ENCODE data around the gene GAB2.

Gene GAB2

DNA sequence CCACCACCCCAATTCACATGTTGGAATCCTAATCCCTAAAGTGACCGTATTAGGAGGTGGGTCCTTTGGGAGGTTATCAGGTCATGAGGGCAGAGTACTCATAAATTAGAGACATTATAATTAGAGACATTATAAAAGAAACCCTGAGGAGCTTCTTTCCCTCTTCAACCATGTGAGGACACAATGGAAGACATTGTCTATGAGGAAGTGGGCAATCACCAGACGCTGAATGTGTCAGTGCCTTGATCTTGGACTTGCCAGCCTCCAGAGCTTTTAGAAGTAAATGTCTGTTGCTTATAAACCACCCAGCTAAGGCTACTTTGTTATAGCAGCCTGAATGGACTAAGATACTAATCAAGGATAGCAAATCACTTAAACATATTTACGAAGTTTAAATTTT lies 14.8 kb downstream of the GAB2 start:
- Mint-ChIP-seq H3K4me1 (peaks cover 24% of the 10 kb centered on the region), H3K4me3 (no peak overlapping the region), H3K27ac (no peak overlapping the region), H3K27me3 (ENCODE audit: low read depth) (no peaks in the 10 kb centered on the region), H3K36me3 (ENCODE audit: low read depth) (peaks cover 25% of the 10 kb centered on the region), H3K9me3 (peaks cover 24% of the 10 kb centered on the region)
- TF ChIP-seq, protein P1, sequence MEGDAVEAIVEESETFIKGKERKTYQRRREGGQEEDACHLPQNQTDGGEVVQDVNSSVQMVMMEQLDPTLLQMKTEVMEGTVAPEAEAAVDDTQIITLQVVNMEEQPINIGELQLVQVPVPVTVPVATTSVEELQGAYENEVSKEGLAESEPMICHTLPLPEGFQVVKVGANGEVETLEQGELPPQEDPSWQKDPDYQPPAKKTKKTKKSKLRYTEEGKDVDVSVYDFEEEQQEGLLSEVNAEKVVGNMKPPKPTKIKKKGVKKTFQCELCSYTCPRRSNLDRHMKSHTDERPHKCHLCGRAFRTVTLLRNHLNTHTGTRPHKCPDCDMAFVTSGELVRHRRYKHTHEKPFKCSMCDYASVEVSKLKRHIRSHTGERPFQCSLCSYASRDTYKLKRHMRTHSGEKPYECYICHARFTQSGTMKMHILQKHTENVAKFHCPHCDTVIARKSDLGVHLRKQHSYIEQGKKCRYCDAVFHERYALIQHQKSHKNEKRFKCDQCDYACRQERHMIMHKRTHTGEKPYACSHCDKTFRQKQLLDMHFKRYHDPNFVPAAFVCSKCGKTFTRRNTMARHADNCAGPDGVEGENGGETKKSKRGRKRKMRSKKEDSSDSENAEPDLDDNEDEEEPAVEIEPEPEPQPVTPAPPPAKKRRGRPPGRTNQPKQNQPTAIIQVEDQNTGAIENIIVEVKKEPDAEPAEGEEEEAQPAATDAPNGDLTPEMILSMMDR (IDR thresholded peaks at IDR 0.05; ENCODE audit: unreplicated experiment in 3 of 3) = no peak

DNA sequence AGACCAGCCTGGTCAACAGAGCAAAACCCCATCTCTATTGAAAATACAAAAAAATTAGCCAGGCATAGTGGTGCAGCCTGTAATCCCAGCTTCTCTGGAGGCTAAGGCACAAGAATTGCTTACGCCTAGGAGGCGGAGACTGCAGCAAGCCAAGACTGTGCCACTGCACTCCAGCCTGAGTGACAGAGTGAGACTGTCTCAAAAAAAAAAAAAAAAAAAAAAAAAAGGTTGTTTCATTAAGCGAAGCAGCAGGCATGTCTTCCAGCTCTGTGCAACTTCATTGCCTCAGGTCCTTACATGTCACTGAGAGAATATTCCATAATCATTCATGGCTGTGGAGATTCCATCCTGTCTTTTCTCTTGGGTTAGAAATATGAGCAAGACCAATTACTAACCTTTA lies 16.9 kb downstream of the GAB2 start:
- Mint-ChIP-seq H3K27ac (no peak overlapping the region), H3K4me3 (no peak overlapping the region), H3K27me3 (ENCODE audit: low read depth) (no peaks in the 10 kb centered on the region), H3K9me3 (peaks cover 7% of the 10 kb centered on the region), H3K36me3 (ENCODE audit: low read depth) (peaks cover 8% of the 10 kb centered on the region), H3K4me1 (peaks cover 24% of the 10 kb centered on the region)
- TF ChIP-seq, protein P1 (IDR thresholded peaks at IDR 0.05; ENCODE audit: unreplicated experiment in 3 of 3) = no peak

DNA sequence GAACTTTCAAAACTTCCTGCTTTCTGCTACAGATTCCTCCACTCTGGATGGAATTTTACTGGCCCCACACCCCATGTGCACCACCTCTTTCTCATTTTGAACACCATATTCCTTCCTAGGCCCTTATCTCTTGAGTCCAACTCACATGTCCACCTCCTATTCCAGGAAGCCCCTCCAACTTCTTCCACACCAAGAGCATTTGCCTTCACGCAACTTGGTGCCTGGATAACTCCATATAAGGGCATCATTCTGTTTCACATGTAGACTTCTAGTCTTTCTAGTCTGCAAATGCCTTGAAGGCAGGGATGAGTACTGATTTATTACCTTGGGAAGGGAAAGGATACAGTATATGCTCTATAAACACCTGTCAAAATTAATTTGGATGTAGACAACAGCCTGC lies 17.5 kb downstream of the GAB2 start:
- Mint-ChIP-seq H3K36me3 (ENCODE audit: low read depth) (peaks cover 4% of the 10 kb centered on the region), H3K9me3 (peaks cover 3% of the 10 kb centered on the region), H3K27me3 (ENCODE audit: low read depth) (no peaks in the 10 kb centered on the region), H3K27ac (peak overlapping the region in 1 of 3 experiments; percentile 48), H3K4me1 (peaks cover 24% of the 10 kb centered on the region), H3K4me3 (no peak overlapping the region)
- TF ChIP-seq, protein P1 (IDR thresholded peaks at IDR 0.05; ENCODE audit: unreplicated experiment in 3 of 3) = no peak

DNA sequence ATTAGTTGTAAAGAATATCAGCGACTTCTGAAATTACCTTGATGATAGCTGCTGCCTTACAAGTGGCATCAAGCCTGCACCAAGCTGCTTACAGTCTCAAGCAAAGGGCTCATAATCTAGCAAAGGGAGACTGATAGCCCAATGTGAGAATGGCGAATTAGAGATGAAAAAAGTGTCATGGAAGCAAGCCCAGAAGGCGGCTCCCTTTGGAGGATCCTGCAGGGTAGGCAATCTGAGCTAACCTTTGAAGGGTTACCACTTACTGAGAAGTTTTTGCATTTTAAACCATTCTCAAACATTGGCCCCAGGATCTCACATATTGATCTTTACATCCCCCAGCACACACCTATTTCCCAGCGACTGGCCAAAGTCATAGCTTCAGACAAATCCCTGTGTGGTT lies 18.5 kb downstream of the GAB2 start:
- H3K9me3 Mint-ChIP-seq = no peaks in the 10 kb centered on the region
- TF ChIP-seq, protein P1 (IDR thresholded peaks at IDR 0.05; ENCODE audit: unreplicated experiment in 3 of 3) = no peak
- H3K4me1 Mint-ChIP-seq = peaks cover 32% of the 10 kb centered on the region
- no peak overlapping the region for H3K27ac Mint-ChIP-seq
- no peaks in the 10 kb centered on the region for H3K36me3 Mint-ChIP-seq (ENCODE audit: low read depth)
- H3K27me3 Mint-ChIP-seq (ENCODE audit: low read depth) = no peaks in the 10 kb centered on the region
- no peak overlapping the region for H3K4me3 Mint-ChIP-seq

DNA sequence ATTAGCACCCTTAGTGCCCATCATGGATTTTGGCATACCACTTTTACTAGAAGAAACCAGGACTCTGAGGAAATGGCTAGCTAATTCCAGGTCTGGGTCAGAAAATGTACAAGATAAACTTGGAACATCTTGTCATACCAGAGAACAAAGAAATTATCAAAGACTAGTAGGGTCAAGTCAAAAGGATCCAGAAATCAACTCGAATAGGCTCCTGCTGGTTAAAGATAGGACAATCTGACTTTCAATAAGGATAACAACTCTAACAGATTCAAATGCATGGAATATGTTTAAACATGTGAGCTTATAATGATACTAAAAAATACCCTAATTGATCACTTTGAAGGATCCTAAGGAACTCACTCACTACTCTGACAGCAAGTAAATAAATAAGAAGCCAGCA lies 18.9 kb downstream of the GAB2 start:
- TF ChIP-seq, protein P1 (IDR thresholded peaks at IDR 0.05; ENCODE audit: unreplicated experiment in 3 of 3) = no peak
- H3K4me1 Mint-ChIP-seq = peaks cover 29% of the 10 kb centered on the region
- no peaks in the 10 kb centered on the region for H3K9me3 Mint-ChIP-seq
- no peaks in the 10 kb centered on the region for H3K36me3 Mint-ChIP-seq (ENCODE audit: low read depth)
- no peak overlapping the region for H3K4me3 Mint-ChIP-seq
- no peak overlapping the region for H3K27ac Mint-ChIP-seq
- H3K27me3 Mint-ChIP-seq (ENCODE audit: low read depth) = no peaks in the 10 kb centered on the region

DNA sequence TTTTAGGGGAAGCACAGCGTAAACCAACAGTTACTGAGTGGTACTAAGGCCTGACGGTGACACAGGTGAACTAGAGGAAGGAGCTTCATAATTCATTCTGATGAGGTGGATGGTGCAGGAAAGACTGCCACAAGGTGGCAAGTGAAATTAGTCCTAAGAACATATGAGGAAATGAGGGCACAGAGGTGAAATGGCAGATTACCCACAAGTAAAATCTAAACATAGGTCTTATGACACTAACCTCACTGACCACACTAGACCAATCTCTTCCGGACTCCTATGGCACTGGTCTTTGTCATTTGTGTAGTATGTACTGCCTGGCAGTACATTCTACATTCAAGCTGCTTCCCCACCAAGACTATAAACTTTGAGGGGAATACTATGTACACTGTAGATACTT lies 20.2 kb downstream of the GAB2 start:
- no peaks in the 10 kb centered on the region for H3K9me3 Mint-ChIP-seq
- peaks cover 37% of the 10 kb centered on the region for H3K4me1 Mint-ChIP-seq
- no peak overlapping the region for H3K4me3 Mint-ChIP-seq
- H3K27ac Mint-ChIP-seq = no peak overlapping the region
- H3K27me3 Mint-ChIP-seq (ENCODE audit: low read depth) = no peaks in the 10 kb centered on the region
- H3K36me3 Mint-ChIP-seq (ENCODE audit: low read depth) = no peaks in the 10 kb centered on the region
- TF ChIP-seq, protein P1 (IDR thresholded peaks at IDR 0.05; ENCODE audit: unreplicated experiment in 3 of 3) = no peak

Data from nephron (organoid).